Right lung (tissue), 5 donors: ENCODE measurements around the gene CRTC3. TPM values are rescaled to one million over a fixed set of nuclear protein-coding genes. Genes with fewer than 3 reads are reported as not detected.
"Not testable (repeated sequence)": the region's sequence is repeated elsewhere in the genome, so short reads cannot be mapped to it uniquely, and the experiment has no call there.

ENCODE experiments used
- DNase-seq, 2 donors: peaks; one replicate each; pipeline ENCODE4 v3.0.0-alpha.2; 2013
- polyA plus RNA-seq, 5 donors: library from polyadenylated mRNA; unstranded; fragments of 120-200 nt; gene quantifications; one replicate each; pipeline versions ENCODE4 v1.2.1 to v1.2.3, GENCODE V29; 2013; ENCODE audit warnings: inconsistent platforms in 1 of 5, low replicate concordance in 1 of 5; ENCODE audit not compliant: insufficient read length in 5 of 5, insufficient read depth in 1 of 5

CRTC3 gene
- polyA plus RNA-seq, 5 donors = 32.1 to 39.6 (median 37.7) TPM

DNA sequence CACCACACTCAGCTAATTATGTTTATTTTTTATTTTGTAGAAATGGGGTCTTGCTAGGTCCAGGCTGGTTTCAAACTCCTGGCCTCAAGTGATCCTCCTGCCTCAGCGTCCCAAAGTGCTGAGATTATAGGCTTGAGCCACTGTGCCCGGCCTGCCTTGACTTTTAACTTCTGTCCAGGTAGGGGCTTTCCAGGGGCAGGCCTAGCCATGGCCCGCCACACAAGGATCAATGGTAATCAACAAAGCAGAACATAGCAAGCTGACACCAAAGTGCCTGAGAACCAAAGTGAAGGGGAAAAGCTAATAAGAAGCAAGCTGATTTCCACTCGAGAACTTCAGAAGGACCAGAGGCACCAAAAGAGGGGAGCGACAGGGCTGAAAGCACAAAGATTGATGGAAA, 9.4 kb upstream of the CRTC3 start:
- no peak for DNase-seq

DNA sequence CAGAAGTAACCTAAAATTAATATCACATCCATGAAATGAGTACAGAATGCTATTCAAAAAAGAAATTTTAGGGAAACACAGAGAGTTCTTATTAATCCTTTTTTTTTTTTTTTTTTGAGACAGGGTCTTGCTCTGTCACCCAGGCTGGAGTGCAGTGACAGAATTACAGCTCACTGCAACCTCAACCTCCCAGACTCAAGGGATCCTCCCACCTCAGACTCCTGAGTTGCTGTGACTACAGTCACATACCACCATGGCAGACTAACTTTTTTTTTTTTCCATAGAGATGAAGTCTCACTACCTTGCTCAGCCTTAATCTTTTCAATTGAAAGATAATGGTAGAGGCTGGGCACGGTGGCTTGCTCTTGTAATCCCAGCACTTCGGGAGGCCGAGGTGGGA, 6.3 kb upstream of the CRTC3 start:
- no peak for DNase-seq

DNA sequence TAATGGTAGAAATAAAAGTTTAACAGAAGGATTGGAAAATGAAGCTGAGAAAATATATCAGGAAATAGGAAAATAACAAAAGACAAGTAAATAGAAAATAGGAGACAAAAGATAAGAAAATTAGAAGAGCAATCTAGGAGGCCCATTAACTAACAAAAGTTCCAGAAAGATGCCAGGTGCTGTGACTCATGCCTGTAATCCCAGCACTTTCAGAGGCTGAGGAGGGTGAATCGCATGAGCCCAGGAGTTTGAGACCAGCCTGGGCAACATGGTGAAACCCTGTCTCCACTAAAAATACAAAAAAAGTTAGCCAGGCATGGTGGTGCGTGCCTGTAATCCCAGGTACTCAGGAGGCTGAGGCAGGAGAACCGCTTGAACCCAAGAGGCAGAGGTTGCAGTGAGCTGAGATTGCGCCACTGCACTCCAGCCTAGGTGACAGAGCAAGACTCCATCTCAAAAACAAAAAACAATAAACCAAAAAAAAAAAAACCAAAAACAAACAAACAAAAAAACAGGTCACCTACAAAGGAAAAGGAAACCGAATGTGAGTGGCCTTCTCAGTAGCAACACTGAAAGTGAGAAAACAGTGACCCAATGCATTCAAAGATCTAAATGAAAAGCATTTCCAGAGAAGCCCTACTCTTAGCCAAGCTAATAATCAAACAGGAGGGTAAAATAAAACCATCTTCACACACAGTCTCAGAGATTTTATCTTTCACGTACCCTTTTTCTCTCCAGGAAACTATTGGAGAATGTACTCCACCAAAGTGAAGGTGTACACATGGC, 5.5 kb upstream of the CRTC3 start:
- not testable (repeated sequence) for DNase-seq

DNA sequence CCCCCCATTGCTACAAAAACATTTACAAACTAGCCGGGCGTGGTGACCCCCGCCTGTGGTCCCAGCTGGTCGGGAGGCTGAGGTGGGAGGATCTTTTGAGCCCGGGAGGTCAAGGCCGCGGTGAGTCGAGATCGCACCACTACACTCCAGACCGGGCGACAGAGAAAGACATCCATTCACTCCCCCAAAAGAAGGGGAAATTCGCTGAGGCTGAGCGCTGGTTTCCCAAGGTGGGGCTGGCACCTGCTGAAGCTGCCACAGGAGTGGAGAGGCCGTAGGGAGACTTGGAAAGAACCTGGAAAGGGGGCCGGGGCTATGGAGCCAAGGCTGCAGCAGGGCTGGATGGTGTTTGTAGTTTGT, 732 bp upstream of the CRTC3 start:
- DNase-seq = no peak

DNA sequence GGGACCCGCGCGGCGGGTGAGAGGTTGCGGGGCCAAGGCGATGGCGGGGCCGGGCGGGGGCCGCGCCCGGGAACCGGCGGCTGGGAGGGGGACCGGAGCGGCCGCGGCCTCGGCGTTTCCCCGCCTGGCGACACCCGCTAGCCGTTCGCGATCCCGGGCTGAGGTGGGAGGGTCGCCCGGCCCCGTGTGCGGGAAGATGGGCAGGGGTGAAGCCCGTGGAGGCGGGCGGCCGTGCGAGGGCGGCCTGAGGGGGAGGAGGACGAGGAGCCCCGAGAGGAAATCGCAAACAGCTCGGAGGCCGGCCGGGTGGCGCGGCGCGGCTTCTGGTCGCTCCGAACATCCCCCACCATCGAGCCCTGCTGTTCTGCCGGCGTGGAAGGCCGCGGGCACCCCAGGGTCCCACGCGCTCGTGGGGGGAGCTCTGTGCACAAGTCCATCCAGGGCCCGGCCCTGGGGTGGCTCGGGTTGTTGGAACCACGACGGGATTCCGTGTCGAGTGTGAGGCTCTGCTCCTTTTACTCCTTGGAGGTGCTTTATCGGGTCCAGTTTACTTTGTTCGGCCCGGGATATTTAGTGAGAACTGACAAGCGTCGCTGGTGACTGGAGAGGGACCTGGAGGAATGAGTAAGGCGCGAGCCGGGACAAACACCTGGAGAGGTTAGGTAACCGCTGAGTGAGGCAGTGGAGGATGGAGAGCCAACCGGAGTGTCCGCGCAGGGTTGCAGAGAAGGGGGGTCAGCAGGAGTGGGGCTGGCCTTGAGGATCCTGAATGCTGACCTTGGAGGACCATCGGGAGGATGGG, 728 bp downstream of the CRTC3 start:
- DNase-seq = peak in 1 of 2 donors; percentile 63

DNA sequence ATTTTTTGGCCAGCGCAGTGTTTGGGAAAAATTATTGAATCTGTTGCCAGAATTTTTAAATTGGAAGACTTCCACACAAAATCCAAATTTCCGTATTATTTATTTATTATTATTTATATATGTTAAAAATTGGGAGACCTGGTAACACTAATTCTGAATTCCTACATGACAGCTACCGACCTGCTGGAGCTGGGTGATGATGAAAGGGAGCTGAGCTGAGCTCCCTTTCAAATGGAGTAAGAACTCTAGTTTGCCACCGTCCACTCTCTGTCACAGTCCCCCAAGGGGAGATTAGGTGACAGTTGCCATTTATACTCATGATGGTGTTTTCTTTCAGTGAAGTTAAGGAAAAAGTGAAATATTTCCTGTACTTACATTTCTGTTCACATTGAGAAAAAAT, 1.4 kb downstream of the CRTC3 start:
- no peak for DNase-seq

DNA sequence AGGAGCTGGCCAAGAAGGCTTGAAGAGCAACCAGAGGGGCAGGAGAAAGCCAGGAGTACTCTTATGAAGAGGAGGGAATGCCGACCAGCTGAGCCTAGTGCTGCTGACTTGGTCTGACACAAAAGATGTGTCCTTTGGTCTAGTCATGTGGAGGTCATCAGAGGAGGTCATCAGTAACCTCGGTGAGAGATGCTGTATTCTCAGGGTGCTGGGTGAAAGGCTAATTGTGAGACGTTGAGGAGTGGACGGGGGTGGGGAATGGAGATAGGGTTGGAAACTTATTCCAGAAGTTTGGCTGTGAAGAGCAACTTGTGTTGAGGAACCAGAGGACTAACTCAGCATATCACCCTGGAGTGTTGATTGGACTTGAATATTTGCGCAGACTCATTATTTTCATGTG, 5.5 kb downstream of the CRTC3 start:
- DNase-seq = no peak

DNA sequence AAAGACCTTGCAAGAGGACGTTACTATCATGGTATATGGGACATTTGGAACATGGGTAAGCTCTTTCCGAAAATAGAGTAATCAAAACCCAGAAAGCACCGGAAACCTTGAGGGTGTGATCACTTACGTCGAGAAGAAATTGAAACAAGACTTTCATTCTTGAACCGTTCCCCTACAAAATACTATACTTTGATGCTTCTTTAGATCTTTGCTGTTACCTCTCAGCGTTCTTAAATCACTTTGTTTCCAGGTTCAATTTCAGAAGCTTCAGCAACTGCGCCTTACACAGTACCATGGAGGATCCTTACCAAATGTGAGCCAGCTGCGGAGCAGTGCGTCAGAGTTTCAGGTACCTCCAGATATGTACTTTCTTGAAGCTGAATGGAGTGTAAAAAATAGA, 10.1 kb downstream of the CRTC3 start:
- no peak for DNase-seq

DNA sequence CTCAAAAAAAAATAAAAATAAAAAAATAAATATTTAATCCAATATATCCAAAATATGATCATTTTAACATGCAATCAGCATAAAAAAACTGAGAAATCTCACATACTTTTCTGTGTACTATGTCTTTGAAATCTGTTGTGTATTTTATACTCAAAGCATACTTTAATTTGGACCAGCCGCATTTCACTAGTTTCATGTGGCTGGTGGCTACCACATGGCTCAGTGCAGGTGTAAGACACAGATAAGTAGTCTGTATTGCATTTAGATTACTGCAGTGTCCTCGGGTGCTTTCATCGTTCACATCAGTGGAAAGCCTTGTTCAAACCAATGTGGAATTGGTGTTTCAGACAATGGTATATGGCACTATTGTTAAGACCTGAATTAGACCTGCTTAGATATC, 11.0 kb downstream of the CRTC3 start:
- DNase-seq = no peak

DNA sequence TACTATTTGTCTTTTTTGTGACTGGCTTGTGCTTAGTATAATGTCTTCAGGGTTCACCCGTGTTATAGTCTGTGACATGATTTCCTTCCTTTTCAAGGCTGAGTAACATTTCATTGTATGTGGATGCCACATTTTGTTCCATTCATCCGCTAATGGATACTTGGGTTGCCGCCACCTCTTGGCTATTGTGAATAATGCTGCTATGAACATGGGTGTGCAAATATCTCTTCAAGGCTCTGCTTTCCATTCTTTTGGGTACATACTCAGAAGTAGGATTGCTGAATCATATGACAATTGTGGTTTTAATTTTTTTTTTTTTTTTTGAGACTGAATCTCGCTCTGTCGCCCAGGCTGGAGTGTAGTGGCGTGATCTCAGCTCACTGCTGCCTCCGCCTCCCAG, 15.4 kb downstream of the CRTC3 start:
- no peak for DNase-seq

DNA sequence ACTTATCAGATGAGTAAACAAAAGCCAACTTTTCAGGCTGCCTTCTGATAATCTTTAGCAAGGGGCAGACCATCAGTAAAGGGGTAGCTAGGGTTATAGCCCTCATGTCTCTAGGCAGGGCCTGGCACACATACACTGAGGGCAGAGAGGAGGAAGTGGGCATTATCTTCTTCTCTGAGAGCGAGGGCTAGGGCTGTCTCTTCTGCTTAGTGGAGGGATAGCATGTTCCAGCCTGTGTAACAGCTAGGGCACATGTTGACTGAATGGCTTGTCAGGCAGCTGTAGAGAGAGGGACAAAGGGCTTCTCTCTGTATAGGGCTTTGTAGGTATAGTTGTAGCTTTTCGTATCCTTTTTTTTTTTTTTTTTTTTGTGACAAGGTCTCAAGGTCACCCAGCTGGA, 17.8 kb downstream of the CRTC3 start:
- no peak for DNase-seq

DNA sequence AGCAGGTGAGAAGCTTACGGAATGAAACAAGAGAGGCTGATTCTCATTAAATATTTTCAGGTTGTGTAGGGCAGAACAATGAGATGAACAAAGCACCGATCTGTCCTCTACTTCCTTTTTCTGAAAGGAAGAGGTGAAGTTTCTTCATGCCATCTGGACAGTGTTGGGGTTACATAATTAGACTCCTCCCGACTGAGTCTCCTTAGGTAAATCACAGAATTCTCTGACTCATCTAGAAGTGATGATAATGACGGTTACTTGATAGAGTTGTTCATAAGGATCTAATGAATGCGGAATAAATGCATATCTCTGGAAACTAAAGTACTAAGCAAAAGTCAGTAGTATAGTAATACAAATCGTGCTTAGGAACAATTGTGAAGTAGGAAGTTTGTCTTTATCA, 21.2 kb downstream of the CRTC3 start:
- DNase-seq = no peak

DNA sequence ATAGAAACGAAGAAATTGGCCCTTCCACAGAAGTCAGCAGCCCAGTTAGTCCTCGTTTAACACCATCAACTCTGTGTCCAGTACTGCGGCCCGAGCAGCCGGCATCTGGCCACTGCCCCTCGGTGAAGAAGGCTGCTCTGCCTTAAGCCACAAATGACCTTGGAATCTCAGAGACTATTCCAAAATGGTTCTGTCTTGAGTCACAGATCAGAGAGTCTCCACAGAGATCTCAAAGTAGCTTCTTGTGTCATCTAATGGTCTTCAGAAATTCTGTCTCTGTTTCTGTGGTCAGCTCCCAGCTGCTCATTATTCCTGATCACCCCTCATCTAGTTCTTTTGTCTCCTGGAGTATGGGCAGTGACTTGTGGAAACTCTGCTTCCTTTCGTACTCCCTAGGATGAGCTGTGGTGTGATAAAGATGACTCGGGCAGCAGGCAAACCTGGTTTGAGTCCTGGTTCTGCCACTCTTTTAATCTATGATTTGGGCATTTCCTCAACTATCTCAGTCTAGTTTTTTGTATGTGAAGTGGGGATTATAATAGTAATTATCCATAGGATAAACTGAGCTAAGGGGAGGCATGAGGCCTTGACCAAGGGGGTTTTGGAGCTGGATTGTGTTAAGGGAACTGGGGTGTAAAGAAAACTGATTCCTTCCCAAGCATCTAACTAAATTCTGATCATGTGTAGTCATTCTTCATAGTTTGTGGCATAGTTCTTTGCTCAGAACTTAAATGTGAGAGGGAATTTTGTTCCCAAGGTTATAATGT, 22.6 kb downstream of the CRTC3 start:
- DNase-seq = no peak

DNA sequence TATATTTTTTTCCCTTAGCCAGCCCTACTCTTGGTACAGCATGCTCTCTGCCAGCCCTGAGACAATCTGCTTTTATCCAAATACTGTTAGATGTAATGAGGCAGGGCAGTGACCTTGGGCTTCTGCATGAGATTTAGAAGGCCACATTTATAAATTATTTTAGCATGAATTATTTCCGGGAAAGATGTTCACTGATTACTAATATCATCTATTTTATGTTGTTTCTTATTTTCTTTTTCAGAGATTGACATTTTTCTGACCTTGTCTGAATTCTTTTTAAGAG, 23.1 kb downstream of the CRTC3 start:
- no peak for DNase-seq

DNA sequence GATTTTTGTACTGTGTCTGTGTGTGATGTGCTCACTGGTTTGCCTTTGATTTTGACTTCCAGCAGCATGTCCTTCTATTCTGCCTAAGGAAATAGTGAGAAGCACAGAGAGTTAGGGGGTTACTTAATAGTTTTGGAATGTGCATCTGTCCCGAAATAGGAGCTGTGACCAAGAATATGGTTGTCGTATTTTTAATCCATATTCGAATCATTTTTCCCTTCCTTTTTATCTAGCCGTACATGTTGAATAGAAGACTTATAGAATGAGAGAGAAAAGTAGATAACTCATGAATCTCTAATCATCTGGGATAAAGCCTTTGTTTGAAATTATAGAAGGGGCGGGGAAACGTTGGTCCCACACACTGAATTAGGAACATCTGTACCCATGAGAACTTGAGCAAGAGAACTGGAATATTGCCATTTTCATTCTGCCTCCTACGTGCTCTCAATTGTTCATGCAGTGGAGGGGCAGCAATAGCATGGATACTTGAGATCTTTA, 23.6 kb downstream of the CRTC3 start:
- DNase-seq = peak; percentile 77 to 79

DNA sequence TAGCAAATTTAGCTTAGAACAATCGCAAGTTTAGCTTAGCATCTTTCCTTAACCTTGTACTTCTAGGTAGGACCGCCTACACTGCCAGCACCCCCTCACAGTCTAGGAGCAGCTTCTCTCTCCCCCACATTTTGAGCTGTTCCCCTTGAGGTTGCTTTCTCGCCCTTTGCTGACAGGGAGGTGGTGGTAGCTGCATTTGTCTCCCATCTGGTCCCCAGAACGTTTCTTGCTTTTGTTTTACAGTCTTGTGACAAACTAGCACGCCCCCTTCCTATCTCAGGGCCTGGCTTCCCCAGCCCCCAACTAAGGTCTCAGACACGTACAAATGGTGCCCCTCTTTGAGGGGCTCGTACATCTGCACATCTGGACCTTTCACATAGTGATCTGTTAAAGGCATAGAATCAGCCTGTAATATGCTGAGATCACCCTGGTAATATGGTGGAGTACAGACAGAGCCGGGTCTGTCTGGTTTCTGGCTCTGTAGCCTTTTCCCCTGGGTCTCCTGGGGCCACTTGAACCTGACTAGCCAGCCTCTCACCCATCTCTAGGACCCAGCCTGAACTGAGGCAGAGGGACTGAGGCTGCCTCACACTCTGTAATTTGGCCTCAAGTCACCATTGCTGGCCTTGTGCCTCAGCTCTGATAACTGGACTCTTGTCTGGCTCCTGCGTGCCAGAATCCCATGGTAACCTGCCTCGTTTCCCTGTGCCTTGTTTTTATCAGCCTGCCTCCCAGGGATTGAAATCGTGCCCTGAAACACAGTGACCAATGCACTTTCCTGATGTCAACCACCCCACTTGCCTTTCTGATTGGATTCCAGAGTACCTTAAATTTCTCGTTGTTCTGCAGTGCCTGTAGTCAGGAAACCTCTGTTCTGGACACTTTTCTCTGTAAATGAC, 27.7 kb downstream of the CRTC3 start:
- peak; percentile 75 to 81 for DNase-seq

DNA sequence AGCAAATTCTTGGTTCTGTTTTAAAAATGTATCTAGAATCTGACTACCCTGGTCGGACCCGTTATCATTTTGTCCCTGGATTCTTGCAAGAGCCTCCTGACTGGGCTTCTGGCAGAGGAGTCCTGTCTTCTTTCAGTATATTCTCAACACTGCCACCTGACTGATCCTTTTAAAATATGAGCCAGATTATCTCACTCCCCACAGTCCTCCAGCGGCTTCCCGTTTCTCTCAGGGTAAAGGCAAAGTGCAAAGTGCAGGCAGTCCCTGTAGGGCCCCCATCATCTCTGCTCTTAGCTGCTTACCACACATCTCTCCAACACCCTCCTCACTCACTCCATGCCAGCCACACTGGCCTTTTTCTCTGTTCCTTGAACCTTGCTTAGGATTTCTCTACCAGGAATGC, 28.4 kb downstream of the CRTC3 start:
- no peak for DNase-seq

DNA sequence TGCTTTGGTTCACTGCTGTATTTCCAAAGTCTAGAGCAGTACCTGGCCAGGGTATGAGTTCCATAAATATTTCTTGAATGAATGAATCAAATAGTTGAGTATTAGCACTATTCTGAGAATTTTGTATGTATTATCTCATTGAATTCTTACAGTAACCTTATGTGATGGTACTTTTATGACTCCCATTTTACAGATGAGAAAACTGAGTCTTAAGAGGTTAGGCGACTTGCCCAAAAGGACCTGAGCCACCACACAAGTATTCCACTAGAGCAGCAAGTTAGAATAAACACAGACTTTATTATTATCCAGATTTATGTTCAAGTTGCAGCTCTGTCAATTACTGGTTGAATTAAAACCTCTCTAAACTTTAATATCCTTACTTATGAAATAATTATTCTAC, 29.4 kb downstream of the CRTC3 start:
- no peak for DNase-seq

DNA sequence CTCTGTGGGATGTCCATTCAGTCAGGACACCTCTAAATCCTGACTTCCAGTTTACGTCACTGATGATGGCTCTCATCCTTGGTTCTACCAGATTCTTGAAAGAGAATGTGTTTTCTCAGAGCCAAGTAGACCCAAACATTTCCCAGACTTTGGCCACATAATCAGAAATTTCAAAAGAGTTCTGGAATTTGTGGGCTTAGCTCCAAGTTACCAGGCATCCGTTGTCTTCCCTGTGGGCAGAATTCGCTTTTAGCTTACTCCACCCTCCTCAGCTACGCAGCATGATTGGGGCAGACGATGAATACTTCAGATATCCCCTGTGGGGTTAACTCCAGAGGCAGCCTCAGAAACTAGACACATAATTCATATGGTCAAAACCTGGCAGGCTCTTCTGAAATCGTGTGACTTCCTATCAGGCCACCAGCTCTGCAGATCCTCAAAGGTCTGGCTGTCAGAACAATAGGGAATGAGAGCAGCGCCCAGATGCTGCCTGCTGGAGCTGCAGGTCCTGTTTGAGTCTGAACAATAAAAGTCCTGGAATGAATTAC, 30.6 kb downstream of the CRTC3 start:
- DNase-seq = peak; percentile 51 to 69

DNA sequence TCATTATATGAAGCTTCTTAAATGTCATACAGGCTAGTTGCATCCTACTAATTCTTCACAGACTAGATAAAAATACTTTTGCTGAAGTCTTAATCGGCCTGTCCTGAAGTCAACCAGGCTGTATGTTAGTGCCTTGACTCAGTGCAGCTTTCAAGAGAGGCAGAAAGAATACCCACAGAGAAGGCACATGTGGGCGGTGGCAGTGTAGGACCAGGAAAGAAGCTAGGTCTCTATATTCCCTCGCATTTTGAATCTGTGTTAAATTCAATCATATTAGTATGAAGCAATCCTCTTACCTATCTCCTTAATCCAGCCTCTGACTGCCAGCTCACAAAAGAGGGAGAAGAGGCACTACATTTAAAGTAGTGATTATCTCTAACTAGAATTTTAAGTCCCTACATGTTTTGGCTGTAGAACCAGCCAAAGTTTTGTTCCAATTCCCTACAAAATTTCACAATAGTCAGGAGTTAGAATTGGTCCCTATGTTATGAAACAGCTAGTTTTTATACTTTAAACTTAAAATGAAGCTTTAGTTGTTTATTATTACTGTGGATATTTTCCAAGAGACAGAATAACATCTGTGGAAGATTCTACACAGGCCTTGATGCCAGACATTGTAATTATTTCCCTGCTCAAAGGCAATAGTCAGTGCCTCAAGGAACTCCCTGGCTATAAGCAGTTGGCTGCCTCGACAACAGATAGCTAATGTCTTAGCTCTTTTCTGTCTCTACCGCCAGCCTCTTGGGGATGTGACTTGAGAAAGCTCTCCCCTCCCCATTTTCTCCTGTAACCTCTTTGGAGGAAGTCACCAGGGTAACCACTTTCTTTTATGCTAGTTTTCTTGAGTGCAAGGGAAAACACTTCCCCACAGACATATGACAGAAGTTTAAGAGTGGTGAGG, 31.9 kb downstream of the CRTC3 start:
- peak; percentile 68 to 87 for DNase-seq
